Activated CD4-positive, alpha-beta T cell treated with anti-CD3 and anti-CD28 coated beads for 48 hours (primary cell): Measurements from ENCODE around the gene PLCG2.
"Not testable (repeated sequence)": the region's sequence is repeated elsewhere in the genome, so short reads cannot be mapped to it uniquely, and the experiment has no call there.

Experiments used
- DNase-seq: peaks from one replicate; pipeline ENCODE4 v3.0.0-alpha.2; 2020

PLCG2 gene

GRCh38 chr16:81792828-81793227, 13.7 kb downstream of the PLCG2 start:
- no peak for DNase-seq

DNA sequence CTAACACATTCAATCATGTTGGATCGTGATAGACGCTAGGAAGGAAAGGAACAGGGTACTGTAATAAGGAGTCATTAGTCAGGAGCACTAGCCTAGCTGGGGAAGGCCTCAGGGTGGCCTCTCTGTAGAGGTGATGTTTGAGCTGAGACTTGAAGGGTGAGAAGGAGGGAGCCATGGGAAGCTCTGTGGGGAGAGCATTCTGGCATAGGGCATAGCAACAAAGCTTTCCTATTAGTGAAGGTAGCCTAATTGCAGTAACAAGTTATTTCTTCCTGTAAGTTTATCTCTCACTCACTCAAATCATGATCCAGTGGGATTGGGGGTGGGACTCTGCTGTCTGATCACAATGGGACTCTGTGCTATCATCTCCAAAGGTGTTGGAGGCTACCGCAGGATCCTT, 16.1 kb downstream of the PLCG2 start:
- no peak for DNase-seq

DNA sequence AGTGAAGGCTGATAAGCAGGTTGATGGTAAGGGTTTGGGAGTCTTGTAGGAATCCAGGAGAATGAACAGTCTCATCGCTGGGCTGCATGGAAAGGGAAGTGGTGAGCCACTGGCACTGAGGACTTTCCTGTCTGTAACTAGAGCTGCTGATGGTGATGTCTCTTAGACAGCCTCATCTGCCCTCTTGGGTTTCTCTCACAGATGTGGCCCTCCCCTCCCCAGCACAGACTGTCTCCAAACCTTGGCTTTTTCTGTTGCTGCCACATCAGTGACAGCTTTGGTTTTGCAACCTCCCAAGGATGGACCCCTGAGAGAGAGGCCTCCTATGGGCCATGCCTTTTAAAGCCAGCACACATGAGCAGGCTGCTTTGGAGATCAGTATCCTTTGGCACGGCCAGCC, 16.9 kb downstream of the PLCG2 start:
- DNase-seq: no peak

- no peak for DNase-seq
These were observed 17.7 kb downstream of the PLCG2 start for GRCh38 chr16:81796583-81797346.

GRCh38 chr16:81797443-81797842, 18.4 kb downstream of the PLCG2 start:
- DNase-seq: no peak

DNA sequence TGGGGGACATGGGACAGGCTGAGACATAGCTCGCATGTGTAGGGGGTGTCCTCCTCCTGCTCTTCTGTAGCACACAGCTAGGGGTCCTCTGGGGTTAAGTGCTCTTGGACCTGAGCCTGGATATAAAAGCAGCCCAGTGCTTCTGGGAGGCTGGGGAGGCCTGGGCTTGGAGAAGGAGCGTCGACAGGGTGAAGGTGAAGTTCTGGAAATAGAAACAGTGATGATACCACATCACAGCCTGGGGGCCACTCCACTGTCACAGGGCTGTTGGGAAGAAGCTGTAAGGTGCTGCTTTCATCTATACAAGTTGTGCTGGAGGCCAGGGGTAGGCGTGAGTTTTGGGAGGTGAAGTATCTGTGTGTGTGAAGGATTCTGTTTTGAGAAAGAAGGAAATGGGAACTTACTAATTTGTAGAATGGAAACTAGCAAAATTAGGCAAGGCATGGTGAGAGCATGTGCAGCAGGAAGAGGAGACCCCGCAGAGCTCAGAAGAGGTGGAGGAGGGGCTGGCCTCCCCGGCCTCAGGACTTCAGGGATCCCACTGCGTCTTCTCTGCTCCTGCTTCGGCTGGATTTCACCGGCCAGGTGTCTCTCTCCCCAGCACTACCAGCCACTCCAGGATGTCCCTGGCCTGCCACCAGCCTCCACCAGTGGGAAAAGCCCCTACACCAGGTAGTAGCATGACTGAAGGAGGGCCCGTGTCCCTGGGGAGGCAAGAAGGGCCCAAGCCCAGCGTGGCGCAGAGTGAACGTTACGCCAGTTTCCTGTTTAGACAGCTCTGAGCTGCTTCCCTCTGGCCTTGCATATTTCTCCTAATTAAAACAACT, 19.4 kb downstream of the PLCG2 start:
- peak; percentile 34 for DNase-seq

- DNase-seq: no peak
These were observed 20.0 kb downstream of the PLCG2 start for GRCh38 chr16:81799138-81799504.

- DNase-seq: not testable (repeated sequence)
These were observed 22.6 kb downstream of the PLCG2 start for GRCh38 chr16:81801724-81802123.

DNA sequence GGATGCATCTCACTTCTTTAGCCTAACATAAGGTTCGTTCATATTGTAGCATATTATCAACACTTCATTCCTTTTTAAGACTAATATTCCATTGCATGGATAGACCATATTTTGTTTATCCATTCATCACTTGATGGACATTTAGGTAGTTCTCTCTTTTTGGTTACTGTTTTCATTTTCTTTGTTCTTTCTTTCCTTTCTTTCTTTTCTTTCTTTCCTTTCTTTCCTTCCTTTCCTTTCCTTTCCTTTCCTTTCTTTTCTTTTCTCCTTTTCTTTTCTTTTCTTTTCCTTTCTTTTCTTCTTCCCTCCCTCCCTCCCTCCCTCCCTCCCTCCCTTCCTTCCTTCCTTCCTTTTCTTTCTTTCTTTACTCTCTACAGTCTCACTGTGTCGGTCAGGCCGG, 24.2 kb downstream of the PLCG2 start:
- DNase-seq: no peak

GRCh38 chr16:81804134-81804610, 25.1 kb downstream of the PLCG2 start:
- DNase-seq: no peak

GRCh38 chr16:81806696-81807095, 27.6 kb downstream of the PLCG2 start:
- DNase-seq: no peak

DNA sequence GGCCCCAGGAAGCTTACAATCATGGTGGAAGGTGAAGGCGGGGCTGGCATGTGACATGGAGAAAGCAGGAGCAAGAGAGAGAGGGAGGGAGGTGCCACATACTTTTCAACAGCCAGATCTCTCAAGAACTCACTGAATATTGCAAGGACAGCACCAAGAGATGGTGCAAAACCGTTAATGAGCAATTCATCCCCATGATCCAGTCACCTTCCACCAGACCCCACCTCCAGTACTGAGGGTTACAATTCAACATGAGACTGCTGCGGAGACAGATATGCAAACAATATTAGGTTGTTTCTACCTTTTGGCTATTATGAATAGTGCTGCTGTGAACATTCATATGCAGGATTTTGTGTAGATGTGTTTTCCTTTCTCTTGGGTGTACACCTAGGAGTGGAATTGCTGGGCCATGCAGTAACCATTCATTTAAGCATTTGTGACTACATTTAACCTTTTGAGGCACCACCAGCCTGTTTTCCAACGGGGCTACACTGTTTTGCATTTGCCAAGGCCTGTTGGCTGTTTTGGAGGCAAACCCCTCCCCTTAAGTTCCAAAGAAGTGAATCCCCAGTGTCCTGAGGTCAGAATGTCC, 28.8 kb downstream of the PLCG2 start:
- no peak for DNase-seq

- no peak for DNase-seq
These were observed 29.9 kb downstream of the PLCG2 start for GRCh38 chr16:81808933-81809480.

- no peak for DNase-seq
These were observed 30.5 kb downstream of the PLCG2 start for GRCh38 chr16:81809567-81809966.

- DNase-seq: no peak
These were observed 31.3 kb downstream of the PLCG2 start for GRCh38 chr16:81810361-81810760.

DNA sequence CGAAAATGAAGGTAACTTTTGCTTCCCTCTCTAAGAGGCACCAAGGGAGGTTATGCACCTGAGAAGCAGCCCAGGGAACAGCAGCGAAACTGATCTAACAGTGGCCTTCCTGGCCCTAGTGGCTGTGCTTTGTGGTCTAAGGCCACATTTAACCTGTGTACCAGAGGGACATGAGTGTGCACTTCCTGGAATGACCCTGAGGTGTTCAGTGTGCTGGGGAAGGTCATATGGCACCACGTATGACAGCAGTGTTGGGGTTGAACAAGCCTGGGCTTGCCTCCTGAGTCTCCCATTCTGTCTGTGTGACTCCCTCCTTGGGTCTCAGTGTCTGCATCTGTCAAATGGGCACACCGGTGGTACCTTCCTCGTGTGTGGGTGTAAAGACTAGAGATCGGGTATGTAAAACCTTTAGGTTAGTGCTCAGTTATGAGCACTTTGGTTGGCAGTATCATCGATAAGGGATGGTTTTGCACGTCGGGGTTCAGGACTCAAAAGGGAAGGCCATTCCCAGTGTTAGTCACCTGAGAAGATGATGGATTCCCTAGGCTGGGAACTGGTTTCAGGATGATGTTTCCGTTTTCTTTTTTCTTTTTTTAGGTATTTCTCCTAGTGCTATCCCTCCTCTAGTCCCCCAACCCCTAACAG, 31.9 kb downstream of the PLCG2 start:
- DNase-seq: no peak

- no peak for DNase-seq
These were observed 34.6 kb downstream of the PLCG2 start for GRCh38 chr16:81813648-81814047.

- DNase-seq: no peak
These were observed 35.8 kb downstream of the PLCG2 start for GRCh38 chr16:81814751-81815428.

DNA sequence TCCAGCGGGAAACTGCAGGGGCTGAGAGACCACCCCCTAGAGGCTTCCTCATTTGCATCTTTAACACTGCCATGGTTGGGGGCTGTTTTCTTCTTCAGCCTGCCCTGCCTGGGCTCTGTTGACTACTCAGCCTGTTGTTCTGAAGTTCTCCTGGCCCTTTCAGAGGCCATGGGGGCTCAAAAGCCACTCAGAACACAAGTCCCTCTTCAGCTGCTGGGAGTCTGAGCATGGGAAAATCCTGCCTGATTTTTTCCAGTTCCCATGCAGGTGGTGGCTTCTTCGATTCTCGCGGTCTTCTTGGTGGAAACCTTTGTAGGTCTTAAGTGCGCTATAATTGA, 36.3 kb downstream of the PLCG2 start:
- DNase-seq: no peak

DNA sequence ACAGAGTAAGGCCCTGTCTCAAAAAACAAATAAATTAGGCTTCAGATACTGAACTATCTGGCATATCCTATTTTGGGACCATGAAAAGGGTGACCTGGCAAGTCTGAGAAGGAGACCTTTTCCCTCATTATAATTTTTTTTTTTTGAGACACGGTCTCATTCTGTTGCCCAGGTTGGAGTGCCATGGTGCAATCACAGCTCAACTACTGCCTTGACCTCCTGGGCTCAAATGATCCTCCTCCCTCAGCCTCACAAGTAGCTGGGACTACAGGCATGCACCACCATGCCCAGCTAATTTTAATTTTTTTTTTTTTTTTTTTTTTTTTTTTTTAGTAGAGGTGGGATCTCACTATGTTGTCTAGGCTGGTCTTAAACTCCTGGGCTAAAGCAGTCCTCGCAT, 37.3 kb downstream of the PLCG2 start:
- DNase-seq: no peak

- no peak for DNase-seq
These were observed 37.7 kb downstream of the PLCG2 start for GRCh38 chr16:81816793-81817210.

DNA sequence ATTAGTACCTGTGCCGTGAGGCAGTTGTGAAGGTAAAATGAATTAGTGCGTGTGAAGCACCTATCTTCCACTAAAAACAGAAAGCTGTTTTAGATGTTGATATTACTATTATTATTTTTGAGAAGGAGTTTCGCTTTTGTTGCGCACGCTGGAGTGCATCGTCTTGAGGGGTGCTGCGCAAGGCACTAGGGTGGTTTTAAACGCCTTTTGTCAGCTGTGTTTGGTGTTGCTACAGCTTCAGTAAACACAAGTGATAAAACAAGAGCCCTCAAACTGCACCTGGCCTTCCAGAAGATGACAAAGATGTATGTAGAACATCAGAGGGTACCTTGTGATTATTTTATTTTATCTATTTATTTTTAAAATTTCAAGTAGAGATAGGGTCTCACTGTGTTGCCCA, 38.2 kb downstream of the PLCG2 start:
- no peak for DNase-seq
